Endothelial cell of umbilical vein (primary cell): ENCODE data around the gene A3GALT2. TPM values are rescaled to one million over a fixed set of nuclear protein-coding genes. Genes with fewer than 3 reads are reported as not detected.
A peak's percentile ranks its signal among the peaks of the same experiment; 100 is the strongest.

Experiments used
- Bru-seq: library from RNA; stranded (reverse); fragments of 400-500 nt; gene quantifications from one replicate; lab custom pipeline; 2021; lab: Mats Ljungman, UMichigan
- BruChase-seq, 2 experiments: library from RNA; stranded (reverse); fragments of 400-500 nt; gene quantifications; one replicate each; lab custom pipeline; 2021; lab: Mats Ljungman, UMichigan
- BruUV-seq: library from RNA; stranded (reverse); fragments of 400-500 nt; replicated peaks from 2 replicates; lab custom pipeline; 2021; lab: Mats Ljungman, UMichigan
- CTCF ChIA-PET: fragments of 300-600, 350-600 bp; sonication (Branson Sonifier 250); formaldehyde crosslinking; loops from one replicate; lab custom pipeline; 2021; ENCODE audit warnings: antibody characterized with exemption, inconsistent platforms; lab: Charles Lee
- POLR2A ChIA-PET: fragments of 300-600, 350-600 bp; sonication (Branson Sonifier 250); formaldehyde crosslinking; loops from one replicate; lab custom pipeline; 2021; ENCODE audit warnings: antibody characterized with exemption, inconsistent platforms; lab: Charles Lee
- DNase-seq: peaks from one replicate; pipeline ENCODE4 v3.0.0-alpha.2; 2011; ENCODE audit warnings: low read depth, low spot score
- FAIRE-seq: peaks from 2 replicates; lab custom pipeline; 2011; peaks lifted over from hg19 to GRCh38; lab: Jason Lieb, UNC
- H2AFZ ChIP-seq: 2 replicates; pipeline ENCODE4 v1.6.0; 2012; ENCODE audit warnings: low read depth, low read length, control low read depth, inconsistent platforms
- H3K27ac ChIP-seq: 2 replicates; pipeline ENCODE4 v1.5.1; 2011; ENCODE audit warnings: low read depth, mild to moderate bottlenecking, control low read depth, low read length, moderate library complexity; ENCODE audit not compliant: insufficient read depth
- H3K27me3 ChIP-seq, 2 experiments: 2 replicates each; pipeline versions ENCODE4 v1.6.0 to v1.6.1; 2011; ENCODE audit warnings: low read length in 2 of 2, mixed read lengths in 1 of 2; ENCODE audit not compliant: control insufficient read depth in 2 of 2, insufficient read depth in 2 of 2
- H3K36me3 ChIP-seq, 2 experiments: 2 replicates in 1 of 2; 3 replicates in 1 of 2; pipeline ENCODE4 v1.5.1; 2011; ENCODE audit warnings: low read length in 2 of 2, mild to moderate bottlenecking in 1 of 2, moderate library complexity in 1 of 2; ENCODE audit not compliant: control insufficient read depth in 2 of 2, insufficient read depth in 2 of 2; ENCODE audit errors: extremely low read depth in 1 of 2
- H3K4me1 ChIP-seq: 3 replicates; pipeline ENCODE4 v1.5.1; 2011; ENCODE audit warnings: mild to moderate bottlenecking, low read length; ENCODE audit not compliant: control insufficient read depth, insufficient read depth; ENCODE audit errors: extremely low read depth
- H3K4me2 ChIP-seq: 2 replicates; pipeline ENCODE4 v1.6.1; 2011; ENCODE audit warnings: low read length, control low read depth, mixed read lengths; ENCODE audit not compliant: insufficient read depth
- H3K4me3 ChIP-seq, 3 experiments: fragments of 200-600 bp in 1 of 3; sonication (generic), shearing (Covaris generic) in 1 of 3; replicated peaks in 1 of 3; 2 replicates each; pipeline ENCODE4 v1.5.1; 2011 to 2016; ENCODE audit warnings: control low read depth in 3 of 3, low read length in 3 of 3, mild to moderate bottlenecking in 2 of 3, inconsistent platforms in 1 of 3, low read depth in 1 of 3, moderate library complexity in 1 of 3; ENCODE audit not compliant: insufficient read depth in 1 of 3
- H3K79me2 ChIP-seq: 2 replicates; pipeline ENCODE4 v1.6.0; 2012; ENCODE audit warnings: low read length, inconsistent platforms; ENCODE audit not compliant: control insufficient read depth, insufficient read depth
- H3K9ac ChIP-seq: replicated peaks from 2 replicates; pipeline ENCODE3; 2011; ENCODE audit warnings: low read length, control low read depth; ENCODE audit not compliant: insufficient read depth; ENCODE audit errors: extremely low read depth
- H3K9me1 ChIP-seq: replicated peaks from 3 replicates; pipeline ENCODE4 v1.6.0; 2011; ENCODE audit warnings: mild to moderate bottlenecking, low read length; ENCODE audit not compliant: control insufficient read depth, insufficient read depth; ENCODE audit errors: extremely low read depth
- H3K9me3 ChIP-seq: replicated peaks from 2 replicates; pipeline ENCODE4 v1.5.1; 2012; ENCODE audit warnings: low read length, inconsistent platforms; ENCODE audit not compliant: control insufficient read depth, insufficient read depth
- H4K20me1 ChIP-seq: replicated peaks from 2 replicates; pipeline ENCODE3; 2011; ENCODE audit warnings: mild to moderate bottlenecking, low read length; ENCODE audit not compliant: control insufficient read depth, insufficient read depth; ENCODE audit errors: extremely low read depth
- CTCF ChIP-seq, 2 donors: IDR thresholded peaks; 1 replicate in 1 of 2; 2 replicates in 1 of 2; pipeline ENCODE4 v1.5.1; 2011; ENCODE audit warnings: low read length in 2 of 2, mild to moderate bottlenecking in 2 of 2, moderate library complexity in 2 of 2, control low read depth in 1 of 2, inconsistent platforms in 1 of 2, low read depth in 1 of 2; ENCODE audit not compliant: insufficient read depth in 1 of 2; ENCODE audit errors: extremely low read depth in 1 of 2
- EZH2 ChIP-seq: IDR thresholded peaks from 2 replicates; pipeline ENCODE4 v1.6.1; 2012; ENCODE audit warnings: borderline replicate concordance, low read depth, mild to moderate bottlenecking, moderate library complexity, low read length, inconsistent platforms; ENCODE audit not compliant: severe bottlenecking
- FOS ChIP-seq: IDR thresholded peaks from 2 replicates; pipeline ENCODE4 v1.6.1; 2011; ENCODE audit warnings: mild to moderate bottlenecking, low read length, moderate library complexity, borderline replicate concordance; ENCODE audit not compliant: insufficient read depth
- GATA2 ChIP-seq: IDR thresholded peaks from 2 replicates; pipeline ENCODE4 v1.7.0; 2011; ENCODE audit warnings: low read depth, mild to moderate bottlenecking, moderate library complexity, mixed read lengths, low read length; ENCODE audit not compliant: insufficient read length, insufficient read depth
- JUN ChIP-seq: IDR thresholded peaks from 2 replicates; pipeline ENCODE4 v1.6.1; 2011; ENCODE audit warnings: borderline replicate concordance, low read depth; ENCODE audit not compliant: insufficient read length, insufficient read depth
- MAX ChIP-seq: IDR thresholded peaks from 2 replicates; pipeline ENCODE4 v1.6.1; 2011; ENCODE audit not compliant: insufficient read depth, insufficient read length
- MYC ChIP-seq: IDR thresholded peaks from one replicate; pipeline ENCODE4 v1.6.1; 2011; ENCODE audit warnings: mild to moderate bottlenecking, low read depth, low read length
- POLR2A ChIP-seq: IDR thresholded peaks from 2 replicates; pipeline ENCODE4 v1.6.1; 2012; ENCODE audit warnings: low read depth, mild to moderate bottlenecking, control low read depth, low read length
- POLR2AphosphoS5 ChIP-seq: IDR thresholded peaks from 2 replicates; pipeline ENCODE4 v1.6.1; 2012; ENCODE audit warnings: low read depth, mild to moderate bottlenecking, control low read depth, low read length, moderate library complexity; ENCODE audit not compliant: insufficient read depth
- dilution Hi-C: fragments of 300-500 bp; cut with MboI; formaldehyde crosslinking; loops from one replicate; pipeline ENCODE4 v1.15.0; 2019; ENCODE audit warnings: low sequenced_read_pairs; ENCODE audit not compliant: extremely low pct_ligation_motif_present
- intact Hi-C: fragments of 100-400 bp; cut with micrococcal nuclease; formaldehyde crosslinking; loops from one replicate; pipeline ENCODE4 v1.10.0; 2022
- long read RNA-seq: library from polyadenylated mRNA; stranded (forward); transcript quantifications from one replicate; pipeline ENCODE4 v2.0.0, GENCODE V29; 2021
- polyA minus RNA-seq, 3 experiments: library from RNA; depleted of rRNA, polyadenylated mRNA; stranded (reverse); fragments of >200 nt; gene quantifications; 1 replicate in 1 of 3; 2 replicates in 2 of 3; pipeline ENCODE4 v1.2.3, GENCODE V29; 2011
- polyA plus RNA-seq, 4 experiments: library from polyadenylated mRNA; depleted of rRNA in 3 of 4; stranded (reverse) in 3 of 4; unstranded in 1 of 4; fragments of >200 nt; gene quantifications; 2 replicates each; pipeline versions ENCODE4 v1.2.1 to v1.2.3, GENCODE V29; 2011 to 2012; ENCODE audit warnings: missing spikeins in 1 of 4
- total RNA-seq: library from RNA; stranded (reverse); gene quantifications from 2 replicates; pipeline ENCODE4 v1.2.3, GENCODE V29; 2021

A3GALT2 gene
- total RNA-seq: not detected in 2 replicates
- polyA plus RNA-seq: 0.11 TPM in 1 of 2 replicates, not detected in the other
- polyA plus RNA-seq (2011; cell fraction: cytosol; rRNA removed): not detected in 2 replicates
- polyA plus RNA-seq (2011; cell fraction: nucleus; rRNA removed): not detected in 2 replicates
- polyA plus RNA-seq (2012): not detected in 2 replicates
- not detected in 2 replicates for polyA minus RNA-seq
- polyA minus RNA-seq (2011; cell fraction: cytosol; rRNA and poly(A)+ RNA removed): not detected
- polyA minus RNA-seq (2011; cell fraction: nucleus; rRNA and poly(A)+ RNA removed): 0.43 TPM in 1 of 2 replicates, not detected in the other
- Bru-seq, nascent RNA: percentile 28 among the genes with signal in this experiment
- BruChase-seq, experiment 1, labeled RNA remaining after a 6-hour chase: percentile 32 among the genes with signal in this experiment
- BruChase-seq, experiment 2, labeled RNA remaining after a 2-hour chase: percentile 34 among the genes with signal in this experiment
- long read RNA-seq: 0 reads

- Histone ChIP-seq H4K20me1 (no peaks in the 10 kb centered on the region), H3K4me2 (no peak within 1 kb of the TSS), H3K4me1 (no peaks in the 10 kb centered on the region), H3K27ac (no peak within 1 kb of the TSS), H3K4me3 (no peak within 1 kb of the TSS), H3K36me3 (peaks cover 16 to 31% of the 10 kb centered on the region in 2 experiments), H3K79me2 (no peaks in the 10 kb centered on the region), H3K9me1 (no peaks in the 10 kb centered on the region), H3K27me3 (no peaks in the 10 kb centered on the region), H2AFZ (no peak within 1 kb of the TSS), H3K9ac (no peak within 1 kb of the TSS), H3K9me3 (no peaks in the 10 kb centered on the region)
- dilution Hi-C loops (no loop called here), intact Hi-C loops (no loop called here)
- POLR2A ChIA-PET: interaction anchor here (1.6 kb wide), 1 partner anchor 8 kb away, joined by 4 read pairs; no protein-coding TSS in a partner anchor
- no peak for DNase-seq
- TF ChIP-seq POLR2AphosphoS5: no peak
- no peak for FAIRE-seq
- CTCF ChIA-PET: interaction anchor here (1.0 to 2.1 kb wide), 8 partner anchors 15 to 183 kb away, joined by 3 to 10 read pairs (median 4); no protein-coding TSS in a partner anchor
- BruUV-seq: no TSS peak
These were observed at the start of gene A3GALT2 for GRCh38 chr1:33320619-33321165. Gene A3GALT2, minus strand, starts transcription at chr1:33321098. Its CDS starts 0 bp downstream, at chr1:33321098.

- POLR2A ChIA-PET: no interaction called here
- H3K4me1 ChIP-seq: no peaks in the 10 kb centered on the region
- H3K9me1 ChIP-seq: no peaks in the 10 kb centered on the region
- dilution Hi-C loops (no loop called here), intact Hi-C loops (no loop called here)
- no peaks in the 10 kb centered on the region for H3K79me2 ChIP-seq
- FAIRE-seq: no peak
- H3K4me2 ChIP-seq: no peak overlapping the region
- DNase-seq: no peak
- H3K27me3 ChIP-seq: no peaks in the 10 kb centered on the region
- H3K4me3 ChIP-seq: no peak overlapping the region
- H2AFZ ChIP-seq: no peak overlapping the region
- no peaks in the 10 kb centered on the region for H3K36me3 ChIP-seq
- no peak for TF ChIP-seq MYC
- TF ChIP-seq POLR2A: no peak
- no peak for TF ChIP-seq EZH2
- no peak for TF ChIP-seq GATA2
- no peak for TF ChIP-seq POLR2AphosphoS5
- no peak for TF ChIP-seq CTCF (IDR thresholded peaks at IDR 0.05; ENCODE audit: extremely low read depth in 1 of 2, insufficient read depth in 1 of 2, low read depth in 1 of 2, low read length in 2 of 2)
- TF ChIP-seq MAX: no peak
- TF ChIP-seq JUN: no peak
- TF ChIP-seq FOS: no peak
- CTCF ChIA-PET: interaction anchor here (0.8 to 5.4 kb wide), 8 partner anchors 14 to 243 kb away, joined by 3 to 95 read pairs (median 3); partner anchors contain the start of gene ZSCAN20
- no peaks in the 10 kb centered on the region for H3K9me3 ChIP-seq
- no TSS peak for BruUV-seq
- H3K27ac ChIP-seq: no peak overlapping the region
- H4K20me1 ChIP-seq: no peaks in the 10 kb centered on the region
- H3K9ac ChIP-seq: no peak overlapping the region
These were observed 49.4 kb upstream of the A3GALT2 start for GRCh38 chr1:33370301-33370700.
